Body of pancreas (tissue), 4 donors: ENCODE data around the gene C1QTNF9.

Experiments
- POLR2A ChIP-seq, 3 donors: fragments of 450-650 bp; IDR thresholded peaks; one replicate each; pipeline ENCODE4 v1.6.1; 2016; ENCODE audit warnings: antibody characterized with exemption in 3 of 3, mild to moderate bottlenecking in 2 of 3
- TF ChIP-seq, protein P1 (sequence below), 7 experiments: fragments of 450-650 bp in 4 of 7; fragments of 200-600 bp in 3 of 7; sonication (generic) in 3 of 7; IDR thresholded peaks; one replicate each; pipeline ENCODE4 v1.5.1; 2016 to 2019; ENCODE audit warnings: antibody characterized with exemption in 7 of 7

GRCh38 chr13:24265453-24265852 is 43.9 kb upstream of the C1QTNF9 start:
- no peak for TF ChIP-seq POLR2A (IDR thresholded peaks at IDR 0.05)
- TF ChIP-seq, protein P1, sequence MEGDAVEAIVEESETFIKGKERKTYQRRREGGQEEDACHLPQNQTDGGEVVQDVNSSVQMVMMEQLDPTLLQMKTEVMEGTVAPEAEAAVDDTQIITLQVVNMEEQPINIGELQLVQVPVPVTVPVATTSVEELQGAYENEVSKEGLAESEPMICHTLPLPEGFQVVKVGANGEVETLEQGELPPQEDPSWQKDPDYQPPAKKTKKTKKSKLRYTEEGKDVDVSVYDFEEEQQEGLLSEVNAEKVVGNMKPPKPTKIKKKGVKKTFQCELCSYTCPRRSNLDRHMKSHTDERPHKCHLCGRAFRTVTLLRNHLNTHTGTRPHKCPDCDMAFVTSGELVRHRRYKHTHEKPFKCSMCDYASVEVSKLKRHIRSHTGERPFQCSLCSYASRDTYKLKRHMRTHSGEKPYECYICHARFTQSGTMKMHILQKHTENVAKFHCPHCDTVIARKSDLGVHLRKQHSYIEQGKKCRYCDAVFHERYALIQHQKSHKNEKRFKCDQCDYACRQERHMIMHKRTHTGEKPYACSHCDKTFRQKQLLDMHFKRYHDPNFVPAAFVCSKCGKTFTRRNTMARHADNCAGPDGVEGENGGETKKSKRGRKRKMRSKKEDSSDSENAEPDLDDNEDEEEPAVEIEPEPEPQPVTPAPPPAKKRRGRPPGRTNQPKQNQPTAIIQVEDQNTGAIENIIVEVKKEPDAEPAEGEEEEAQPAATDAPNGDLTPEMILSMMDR (IDR thresholded peaks at IDR 0.05) = no peak
